ENCODE data around the gene THSD7B.

THSD7B gene

GRCh38 chr2:137339051-137339450 lies 573.7 kb downstream of the THSD7B start:
- Histone ChIP-seq H3K4me3 (ENCODE audit: low read depth in 1 of 2, low read length in 2 of 2) (no peak overlapping the region), H3K27me3 (ENCODE audit: low read depth, low read length) (no peaks in the 10 kb centered on the region), H3K27ac (ENCODE audit: low read length) (no peak overlapping the region), H3K36me3 (ENCODE audit: control insufficient read depth in 1 of 2, insufficient read depth in 2 of 2, low read length in 2 of 2) (no peaks in the 10 kb centered on the region), H3K4me1 (ENCODE audit: control insufficient read depth in 1 of 2, insufficient read depth in 2 of 2, low read length in 2 of 2) (no peaks in the 10 kb centered on the region), H3K9me3 (ENCODE audit: control insufficient read depth in 1 of 2, low read length in 2 of 2) (no peaks in the 10 kb centered on the region)

DNA sequence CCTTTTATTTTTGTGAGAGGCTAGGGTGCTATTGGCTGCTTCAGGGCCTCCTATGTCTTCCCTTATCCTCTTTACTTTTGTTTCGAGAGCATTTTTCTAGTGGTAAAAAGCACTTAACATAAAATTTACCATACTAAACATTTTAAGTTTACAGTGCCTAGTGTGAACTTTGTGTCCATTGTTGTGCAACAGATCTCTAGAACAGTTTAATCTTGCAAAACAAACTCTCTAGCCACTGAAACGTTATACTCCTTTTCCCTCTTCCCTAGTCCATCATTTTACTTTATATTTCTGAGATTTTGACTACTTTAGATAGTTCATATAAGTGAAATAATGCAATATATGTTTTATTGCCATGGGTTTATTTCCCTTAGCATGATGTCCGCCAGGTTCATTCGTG lies 580.6 kb downstream of the THSD7B start:
- no peak overlapping the region for H3K4me3 ChIP-seq (ENCODE audit: low read depth in 1 of 2, low read length in 2 of 2)
- no peaks in the 10 kb centered on the region for H3K27me3 ChIP-seq (ENCODE audit: low read depth, low read length)
- no peaks in the 10 kb centered on the region for H3K9me3 ChIP-seq (ENCODE audit: control insufficient read depth in 1 of 2, low read length in 2 of 2)
- no peaks in the 10 kb centered on the region for H3K4me1 ChIP-seq (ENCODE audit: control insufficient read depth in 1 of 2, insufficient read depth in 2 of 2, low read length in 2 of 2)
- no peak overlapping the region for H3K27ac ChIP-seq (ENCODE audit: low read length)
- H3K36me3 ChIP-seq (ENCODE audit: control insufficient read depth in 1 of 2, insufficient read depth in 2 of 2, low read length in 2 of 2), result no peaks in the 10 kb centered on the region

GRCh38 chr2:137348301-137348700 lies 583.0 kb downstream of the THSD7B start:
- no peaks in the 10 kb centered on the region for H3K9me3 ChIP-seq (ENCODE audit: control insufficient read depth in 1 of 2, low read length in 2 of 2)
- H3K27ac ChIP-seq (ENCODE audit: low read length), result no peak overlapping the region
- H3K36me3 ChIP-seq (ENCODE audit: control insufficient read depth in 1 of 2, insufficient read depth in 2 of 2, low read length in 2 of 2), result no peaks in the 10 kb centered on the region
- no peaks in the 10 kb centered on the region for H3K27me3 ChIP-seq (ENCODE audit: low read depth, low read length)
- H3K4me3 ChIP-seq (ENCODE audit: low read depth in 1 of 2, low read length in 2 of 2), result no peak overlapping the region
- no peaks in the 10 kb centered on the region for H3K4me1 ChIP-seq (ENCODE audit: control insufficient read depth in 1 of 2, insufficient read depth in 2 of 2, low read length in 2 of 2)

- H3K36me3 ChIP-seq (ENCODE audit: control insufficient read depth in 1 of 2, insufficient read depth in 2 of 2, low read length in 2 of 2), result no peaks in the 10 kb centered on the region
- peaks cover 0 to 7% of the 10 kb centered on the region in 2 donors for H3K9me3 ChIP-seq (ENCODE audit: control insufficient read depth in 1 of 2, low read length in 2 of 2)
- no peak overlapping the region for H3K4me3 ChIP-seq (ENCODE audit: low read depth in 1 of 2, low read length in 2 of 2)
Observed at GRCh38 chr2:137357634-137358033, 592.3 kb downstream of the THSD7B start.

GRCh38 chr2:137367361-137367760 lies 602.0 kb downstream of the THSD7B start:
- Histone ChIP-seq H3K9me3 (ENCODE audit: control insufficient read depth in 1 of 2, low read length in 2 of 2) (no peaks in the 10 kb centered on the region), H3K27me3 (ENCODE audit: low read depth, low read length) (no peaks in the 10 kb centered on the region), H3K27ac (ENCODE audit: low read length) (no peak overlapping the region), H3K4me1 (ENCODE audit: control insufficient read depth in 1 of 2, insufficient read depth in 2 of 2, low read length in 2 of 2) (no peaks in the 10 kb centered on the region), H3K36me3 (ENCODE audit: control insufficient read depth in 1 of 2, insufficient read depth in 2 of 2, low read length in 2 of 2) (no peaks in the 10 kb centered on the region), H3K4me3 (ENCODE audit: low read depth in 1 of 2, low read length in 2 of 2) (no peak overlapping the region)

More at GRCh38 chr2:137357634-137358033, 592.3 kb downstream of the THSD7B start:
- no peaks in the 10 kb centered on the region for H3K4me1 ChIP-seq (ENCODE audit: control insufficient read depth in 1 of 2, insufficient read depth in 2 of 2, low read length in 2 of 2)
- H3K27ac ChIP-seq (ENCODE audit: low read length), result no peak overlapping the region
- H3K27me3 ChIP-seq (ENCODE audit: low read depth, low read length), result no peaks in the 10 kb centered on the region

DNA sequence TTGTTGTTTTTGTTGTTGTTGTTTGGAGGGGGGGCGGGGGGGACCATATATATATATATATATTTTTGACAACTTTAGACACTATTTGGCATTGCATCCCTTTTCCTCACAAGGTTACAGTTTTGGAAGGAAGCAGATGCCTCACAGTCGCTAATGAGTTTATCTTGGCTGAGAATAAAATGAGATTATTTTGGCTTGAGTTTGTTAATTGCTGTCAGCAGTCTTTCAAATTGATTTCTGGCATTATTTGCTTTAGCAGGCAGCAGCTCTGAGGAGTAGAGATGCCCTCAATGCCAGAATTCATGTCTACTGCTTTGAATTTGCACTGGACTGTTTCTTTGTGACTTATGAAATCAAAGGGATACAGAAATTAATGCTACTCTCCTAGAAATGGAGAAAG lies 603.8 kb downstream of the THSD7B start:
- H3K27ac ChIP-seq (ENCODE audit: low read length), result no peak overlapping the region
- no peaks in the 10 kb centered on the region for H3K9me3 ChIP-seq (ENCODE audit: control insufficient read depth in 1 of 2, low read length in 2 of 2)
- no peaks in the 10 kb centered on the region for H3K4me1 ChIP-seq (ENCODE audit: control insufficient read depth in 1 of 2, insufficient read depth in 2 of 2, low read length in 2 of 2)
- no peaks in the 10 kb centered on the region for H3K36me3 ChIP-seq (ENCODE audit: control insufficient read depth in 1 of 2, insufficient read depth in 2 of 2, low read length in 2 of 2)
- no peak overlapping the region for H3K4me3 ChIP-seq (ENCODE audit: low read depth in 1 of 2, low read length in 2 of 2)
- no peaks in the 10 kb centered on the region for H3K27me3 ChIP-seq (ENCODE audit: low read depth, low read length)

GRCh38 chr2:137379186-137379585 lies 613.8 kb downstream of the THSD7B start:
- no peaks in the 10 kb centered on the region for H3K27me3 ChIP-seq (ENCODE audit: low read depth, low read length)
- no peaks in the 10 kb centered on the region for H3K4me1 ChIP-seq (ENCODE audit: control insufficient read depth in 1 of 2, insufficient read depth in 2 of 2, low read length in 2 of 2)
- no peaks in the 10 kb centered on the region for H3K36me3 ChIP-seq (ENCODE audit: control insufficient read depth in 1 of 2, insufficient read depth in 2 of 2, low read length in 2 of 2)
- H3K9me3 ChIP-seq (ENCODE audit: control insufficient read depth in 1 of 2, low read length in 2 of 2), result no peaks in the 10 kb centered on the region
- H3K4me3 ChIP-seq (ENCODE audit: low read depth in 1 of 2, low read length in 2 of 2), result no peak overlapping the region
- H3K27ac ChIP-seq (ENCODE audit: low read length), result no peak overlapping the region

DNA sequence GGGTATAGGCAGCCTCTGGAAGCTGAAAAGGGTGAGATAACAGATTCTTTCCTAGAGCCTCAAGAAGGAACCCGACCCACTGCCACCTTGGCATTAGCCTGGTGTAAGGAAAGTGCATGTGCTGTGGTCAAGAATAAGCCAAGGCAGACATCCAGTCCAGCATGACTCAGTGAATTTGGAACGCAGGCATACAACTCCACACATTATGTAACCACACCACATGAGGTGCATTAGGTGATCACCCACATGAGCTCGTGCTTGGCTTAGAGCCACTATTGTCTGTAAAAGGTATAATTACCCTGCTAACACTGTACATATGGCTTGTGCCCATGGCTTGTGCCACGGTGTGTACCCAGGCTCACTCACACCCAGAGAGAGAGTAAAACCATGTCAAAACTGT lies 615.3 kb downstream of the THSD7B start:
- Histone ChIP-seq H3K27me3 (ENCODE audit: low read depth, low read length) (no peaks in the 10 kb centered on the region), H3K27ac (ENCODE audit: low read length) (no peak overlapping the region), H3K36me3 (ENCODE audit: control insufficient read depth in 1 of 2, insufficient read depth in 2 of 2, low read length in 2 of 2) (no peaks in the 10 kb centered on the region), H3K4me1 (ENCODE audit: control insufficient read depth in 1 of 2, insufficient read depth in 2 of 2, low read length in 2 of 2) (no peaks in the 10 kb centered on the region), H3K4me3 (ENCODE audit: low read depth in 1 of 2, low read length in 2 of 2) (no peak overlapping the region), H3K9me3 (ENCODE audit: control insufficient read depth in 1 of 2, low read length in 2 of 2) (no peaks in the 10 kb centered on the region)

- Histone ChIP-seq H3K27me3 (ENCODE audit: low read depth, low read length) (no peaks in the 10 kb centered on the region), H3K4me3 (ENCODE audit: low read depth in 1 of 2, low read length in 2 of 2) (no peak overlapping the region), H3K4me1 (ENCODE audit: control insufficient read depth in 1 of 2, insufficient read depth in 2 of 2, low read length in 2 of 2) (no peaks in the 10 kb centered on the region), H3K27ac (ENCODE audit: low read length) (no peak overlapping the region), H3K9me3 (ENCODE audit: control insufficient read depth in 1 of 2, low read length in 2 of 2) (no peaks in the 10 kb centered on the region), H3K36me3 (ENCODE audit: control insufficient read depth in 1 of 2, insufficient read depth in 2 of 2, low read length in 2 of 2) (no peaks in the 10 kb centered on the region)
Observed at GRCh38 chr2:137381731-137382130, 616.4 kb downstream of the THSD7B start.

DNA sequence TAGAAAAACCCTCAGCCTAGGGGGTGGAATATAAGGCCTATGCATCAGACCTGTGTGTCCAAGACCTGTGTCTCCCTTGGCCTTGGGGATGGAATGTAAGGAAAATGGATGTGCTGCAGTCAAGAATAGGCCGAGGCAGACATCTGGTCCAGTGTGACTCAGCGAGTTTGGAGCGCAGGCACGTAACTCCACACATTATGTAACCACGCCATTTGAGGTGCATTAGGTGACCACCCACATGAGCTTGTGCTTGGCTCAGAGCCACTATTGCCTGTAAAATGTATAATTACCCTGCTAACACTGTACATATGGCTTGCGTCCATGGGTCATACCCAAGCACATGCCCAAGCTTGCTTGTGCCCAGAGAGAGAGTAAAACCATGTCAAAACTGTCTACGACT lies 618.0 kb downstream of the THSD7B start:
- Histone ChIP-seq H3K4me1 (ENCODE audit: control insufficient read depth in 1 of 2, insufficient read depth in 2 of 2, low read length in 2 of 2) (no peaks in the 10 kb centered on the region), H3K27me3 (ENCODE audit: low read depth, low read length) (no peaks in the 10 kb centered on the region), H3K27ac (ENCODE audit: low read length) (no peak overlapping the region), H3K4me3 (ENCODE audit: low read depth in 1 of 2, low read length in 2 of 2) (no peak overlapping the region), H3K9me3 (ENCODE audit: control insufficient read depth in 1 of 2, low read length in 2 of 2) (no peaks in the 10 kb centered on the region), H3K36me3 (ENCODE audit: control insufficient read depth in 1 of 2, insufficient read depth in 2 of 2, low read length in 2 of 2) (no peaks in the 10 kb centered on the region)

- Histone ChIP-seq H3K27me3 (ENCODE audit: low read depth, low read length) (no peaks in the 10 kb centered on the region), H3K36me3 (ENCODE audit: control insufficient read depth in 1 of 2, insufficient read depth in 2 of 2, low read length in 2 of 2) (no peaks in the 10 kb centered on the region), H3K9me3 (ENCODE audit: control insufficient read depth in 1 of 2, low read length in 2 of 2) (no peaks in the 10 kb centered on the region), H3K27ac (ENCODE audit: low read length) (no peak overlapping the region), H3K4me1 (ENCODE audit: control insufficient read depth in 1 of 2, insufficient read depth in 2 of 2, low read length in 2 of 2) (no peaks in the 10 kb centered on the region), H3K4me3 (ENCODE audit: low read depth in 1 of 2, low read length in 2 of 2) (no peak overlapping the region)
Observed at GRCh38 chr2:137387044-137387443, 621.7 kb downstream of the THSD7B start.

GRCh38 chr2:137405496-137405895 lies 640.2 kb downstream of the THSD7B start:
- H3K4me1 ChIP-seq (ENCODE audit: control insufficient read depth in 1 of 2, insufficient read depth in 2 of 2, low read length in 2 of 2), result no peaks in the 10 kb centered on the region
- H3K4me3 ChIP-seq (ENCODE audit: low read depth in 1 of 2, low read length in 2 of 2), result no peak overlapping the region
- H3K27me3 ChIP-seq (ENCODE audit: low read depth, low read length), result no peaks in the 10 kb centered on the region
- no peaks in the 10 kb centered on the region for H3K9me3 ChIP-seq (ENCODE audit: control insufficient read depth in 1 of 2, low read length in 2 of 2)
- no peak overlapping the region for H3K27ac ChIP-seq (ENCODE audit: low read length)
- H3K36me3 ChIP-seq (ENCODE audit: control insufficient read depth in 1 of 2, insufficient read depth in 2 of 2, low read length in 2 of 2), result no peaks in the 10 kb centered on the region

Measured in muscle layer of duodenum (tissue), 2 donors.